Karpas-422 (cell line): ENCODE results near the gene CYTH3. TPM values are rescaled to one million over a fixed set of nuclear protein-coding genes. Genes with fewer than 3 reads are reported as not detected.

ENCODE experiments used
- DNase-seq: peaks from one replicate; pipeline ENCODE4 v3.0.0-alpha.2; 2015
- H2AFZ ChIP-seq: fragments of 200-600 bp; sonication (generic); 2 replicates; pipeline ENCODE4 v1.6.1; 2014; ENCODE audit warnings: antibody characterized with exemption, low read length, mixed read lengths
- H3K27ac ChIP-seq: fragments of 200-600 bp; sonication (generic); 2 replicates; pipeline ENCODE4 v1.5.1; 2014; ENCODE audit warnings: mild to moderate bottlenecking, low read length, moderate library complexity
- H3K27me3 ChIP-seq: fragments of 200-600 bp; sonication (generic); 2 replicates; pipeline ENCODE4 v1.6.1; 2014; ENCODE audit warnings: low read length, mixed read lengths
- H3K36me3 ChIP-seq: fragments of 200-600 bp; sonication (generic); 2 replicates; pipeline ENCODE4 v1.6.1; 2014; ENCODE audit warnings: low read length, mixed read lengths; ENCODE audit not compliant: insufficient read depth
- H3K4me1 ChIP-seq: fragments of 200-600 bp; sonication (generic); 2 replicates; pipeline ENCODE4 v1.6.1; 2014; ENCODE audit warnings: mild to moderate bottlenecking, low read length, mixed read lengths
- H3K4me2 ChIP-seq: fragments of 200-600 bp; sonication (generic); 2 replicates; pipeline ENCODE4 v1.6.1; 2014; ENCODE audit warnings: low read length, low read depth, mild to moderate bottlenecking; ENCODE audit not compliant: poor library complexity, severe bottlenecking
- H3K4me3 ChIP-seq: fragments of 200-600 bp; sonication (generic); 2 replicates; pipeline ENCODE4 v1.5.1; 2014; ENCODE audit warnings: mild to moderate bottlenecking, antibody characterized with exemption, low read length, mixed read lengths
- H3K79me2 ChIP-seq: fragments of 200-600 bp; sonication (generic); 2 replicates; pipeline ENCODE4 v1.6.1; 2014; ENCODE audit warnings: mild to moderate bottlenecking, low read length, mixed read lengths
- H3K9ac ChIP-seq: fragments of 200-600 bp; sonication (generic); 2 replicates; pipeline ENCODE4 v1.6.0; 2014; ENCODE audit warnings: low read length
- H3K9me2 ChIP-seq: fragments of 200-600 bp; sonication (generic), shearing (Covaris generic); replicated peaks from 2 replicates; pipeline ENCODE4 v1.6.0; 2014; ENCODE audit warnings: mild to moderate bottlenecking, low read length, moderate library complexity; ENCODE audit not compliant: insufficient read depth
- H3K9me3 ChIP-seq: fragments of 300-700, 200-600 bp; sonication (generic); 2 replicates; pipeline ENCODE4 v1.6.1; 2014; ENCODE audit warnings: low read length, mixed read lengths
- H4K20me1 ChIP-seq: fragments of 200-600 bp; sonication (generic); 2 replicates; pipeline ENCODE4 v1.6.1; 2014; ENCODE audit warnings: mild to moderate bottlenecking, antibody characterized with exemption, low read length, low read depth; ENCODE audit not compliant: insufficient read depth
- total RNA-seq: library from RNA; depleted of rRNA; stranded (reverse); fragments of >200 nt; shearing (Covaris generic); gene quantifications from 2 replicates; pipeline ENCODE4 v1.2.3, GENCODE V29; 2014; ENCODE audit warnings: low replicate concordance

CYTH3 gene
- total RNA-seq, 1 experiment from 2014 or later: 3.0 TPM

DNA sequence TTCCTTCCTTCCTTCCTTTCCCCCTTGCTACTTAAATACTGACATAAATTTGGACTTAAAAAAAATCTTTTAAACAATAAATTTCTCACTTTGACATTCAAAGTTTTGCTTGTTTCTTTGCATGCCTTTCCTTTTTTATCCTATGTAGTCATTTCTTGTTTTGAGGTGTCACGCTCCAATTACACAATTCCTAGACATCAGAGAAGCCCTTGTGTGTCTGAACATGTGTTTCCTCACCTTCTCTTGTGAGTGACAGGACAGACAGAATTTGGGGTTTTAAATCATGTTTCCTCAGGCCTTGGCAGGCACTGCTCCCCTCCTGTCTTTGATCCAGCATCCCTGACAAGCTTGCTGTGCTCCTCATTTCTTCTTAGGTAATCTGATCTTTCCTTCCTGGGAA, 91.3 kb downstream of the CYTH3 start:
- H2AFZ ChIP-seq: no peak overlapping the region
- no peaks in the 10 kb centered on the region for H3K27me3 ChIP-seq
- DNase-seq: no peak
- no peaks in the 10 kb centered on the region for H3K4me1 ChIP-seq
- no peak overlapping the region for H3K4me3 ChIP-seq
- H3K27ac ChIP-seq: no peak overlapping the region
- no peaks in the 10 kb centered on the region for H3K79me2 ChIP-seq
- H3K4me2 ChIP-seq: no peak overlapping the region
- H3K36me3 ChIP-seq: no peaks in the 10 kb centered on the region
- no peaks in the 10 kb centered on the region for H3K9me3 ChIP-seq
- no peaks in the 10 kb centered on the region for H3K9me2 ChIP-seq
- no peak overlapping the region for H3K9ac ChIP-seq
- H4K20me1 ChIP-seq: no peaks in the 10 kb centered on the region

DNA sequence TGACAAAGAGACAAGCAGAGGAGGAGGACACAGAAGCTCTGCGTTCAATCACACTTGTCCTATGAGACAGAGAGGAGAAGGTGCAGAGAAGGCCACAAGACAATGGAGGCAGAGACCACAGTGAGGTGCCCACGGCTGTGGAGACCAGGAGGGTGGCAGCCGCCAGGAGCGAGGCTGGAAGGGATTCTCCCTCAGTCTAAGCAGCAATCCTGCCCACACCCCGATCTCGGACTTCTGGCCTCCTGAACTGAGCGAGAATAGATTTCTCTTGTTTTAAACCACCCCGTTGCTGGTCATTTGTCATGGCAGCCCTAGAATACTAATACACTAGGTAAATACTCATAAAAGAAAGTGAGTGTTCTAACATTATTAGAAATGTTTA, 92.1 kb downstream of the CYTH3 start:
- Histone ChIP-seq H3K9me2 (no peaks in the 10 kb centered on the region), H3K27ac (no peak overlapping the region), H3K79me2 (no peaks in the 10 kb centered on the region), H2AFZ (no peak overlapping the region), H3K36me3 (no peaks in the 10 kb centered on the region), H3K9me3 (no peaks in the 10 kb centered on the region), H3K27me3 (no peaks in the 10 kb centered on the region), H3K4me2 (no peak overlapping the region), H4K20me1 (no peaks in the 10 kb centered on the region), H3K9ac (no peak overlapping the region), H3K4me3 (no peak overlapping the region), H3K4me1 (no peaks in the 10 kb centered on the region)
- no peak for DNase-seq

DNA sequence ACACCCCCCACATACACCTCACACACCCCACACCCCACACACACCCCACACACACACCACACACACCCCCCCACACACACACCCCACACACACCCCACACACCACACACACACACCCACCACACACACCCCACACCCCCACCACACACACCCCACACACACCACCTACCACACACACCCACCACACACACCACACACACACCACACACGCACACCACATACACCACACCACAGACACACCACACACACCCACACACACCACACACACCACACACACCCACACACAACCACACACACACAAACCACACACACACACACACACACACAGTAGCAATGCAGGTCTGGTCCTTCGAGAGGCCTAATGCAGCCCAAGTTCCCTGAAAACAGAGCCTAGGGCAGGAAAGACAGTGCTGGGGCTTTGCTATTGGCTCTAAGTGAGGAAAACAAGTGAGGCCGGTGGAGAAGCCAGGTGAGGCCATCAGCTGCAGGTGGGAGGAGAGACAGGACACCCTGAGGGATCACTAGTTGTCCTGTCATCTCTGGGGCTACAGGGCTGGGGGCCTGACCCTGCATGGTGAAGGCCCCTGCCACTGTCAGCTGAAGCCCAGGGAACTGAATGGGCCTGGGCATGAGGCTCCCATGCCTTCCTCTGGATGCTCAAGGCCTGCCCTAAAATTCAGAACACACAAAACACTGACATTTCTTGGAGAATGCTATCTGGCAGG, 92.6 kb downstream of the CYTH3 start:
- no peaks in the 10 kb centered on the region for H3K27me3 ChIP-seq
- no peak for DNase-seq
- H3K4me3 ChIP-seq: no peak overlapping the region
- no peak overlapping the region for H3K27ac ChIP-seq
- H3K9me3 ChIP-seq: no peaks in the 10 kb centered on the region
- no peak overlapping the region for H2AFZ ChIP-seq
- no peaks in the 10 kb centered on the region for H3K36me3 ChIP-seq
- no peak overlapping the region for H3K4me2 ChIP-seq
- H3K9ac ChIP-seq: no peak overlapping the region
- H3K9me2 ChIP-seq: no peaks in the 10 kb centered on the region
- no peaks in the 10 kb centered on the region for H3K4me1 ChIP-seq
- H3K79me2 ChIP-seq: no peaks in the 10 kb centered on the region
- no peaks in the 10 kb centered on the region for H4K20me1 ChIP-seq

DNA sequence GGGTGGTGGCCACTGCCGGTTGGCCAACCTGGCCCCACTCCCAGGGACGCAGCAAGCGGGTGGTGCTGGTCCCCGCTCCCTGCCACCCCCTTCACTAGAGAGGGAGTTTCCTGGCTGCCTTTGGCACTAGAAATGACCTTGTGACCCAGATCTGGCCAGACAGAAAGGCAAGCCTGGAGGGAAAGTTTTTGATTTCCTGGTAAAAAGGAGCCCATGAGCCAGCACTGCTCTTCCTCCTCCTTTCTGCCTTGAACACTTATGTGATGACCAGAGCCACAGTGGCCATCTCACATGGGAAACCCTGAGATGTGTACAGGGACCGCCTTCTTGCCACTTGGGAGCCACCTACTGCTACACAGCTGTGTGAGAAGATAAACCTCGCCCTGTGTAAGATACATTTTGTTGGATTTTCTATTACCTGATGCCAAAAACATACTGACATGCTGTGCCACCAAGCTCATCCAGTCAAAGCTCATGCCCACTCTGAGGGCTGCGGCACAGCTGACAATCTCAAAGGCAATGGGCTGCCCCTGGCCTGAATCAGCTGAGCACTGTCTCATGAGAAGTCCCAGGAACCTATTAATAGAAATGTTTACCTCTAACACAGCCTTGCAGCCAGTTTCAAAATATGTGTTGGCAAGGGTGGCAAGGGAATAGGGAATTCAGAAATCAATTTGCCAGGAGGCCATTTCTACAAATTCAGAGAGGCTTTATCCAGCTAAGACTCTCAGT, 94.0 kb downstream of the CYTH3 start:
- Histone ChIP-seq H3K9ac (no peak overlapping the region), H3K9me3 (no peaks in the 10 kb centered on the region), H2AFZ (no peak overlapping the region), H3K4me1 (no peaks in the 10 kb centered on the region), H3K9me2 (no peaks in the 10 kb centered on the region), H3K27me3 (no peaks in the 10 kb centered on the region), H4K20me1 (no peaks in the 10 kb centered on the region), H3K36me3 (no peaks in the 10 kb centered on the region), H3K27ac (no peak overlapping the region), H3K4me3 (no peak overlapping the region), H3K79me2 (no peaks in the 10 kb centered on the region), H3K4me2 (no peak overlapping the region)
- DNase-seq: no peak

DNA sequence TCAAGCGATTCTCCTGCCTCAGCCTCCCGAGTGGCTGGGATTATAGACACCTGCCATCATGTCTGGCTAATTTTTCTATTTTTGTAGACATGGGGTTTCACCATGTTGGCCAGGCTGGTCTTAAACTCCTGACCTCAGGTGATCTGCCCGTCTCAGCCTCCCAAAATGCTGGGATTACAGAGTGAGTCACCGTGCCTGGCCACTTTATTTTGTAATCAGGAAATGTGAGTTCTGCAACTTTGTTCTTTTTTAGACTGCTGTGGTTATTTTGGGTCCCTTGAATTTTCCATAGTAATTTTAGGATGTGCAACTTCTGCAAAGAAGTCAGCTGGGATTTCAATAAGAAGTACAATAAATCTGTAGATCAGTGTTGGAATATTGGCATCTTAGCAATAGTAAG, 96.8 kb downstream of the CYTH3 start:
- H3K9ac ChIP-seq: no peak overlapping the region
- H3K27ac ChIP-seq: no peak overlapping the region
- DNase-seq: no peak
- H3K9me2 ChIP-seq: no peaks in the 10 kb centered on the region
- H3K4me3 ChIP-seq: no peak overlapping the region
- no peaks in the 10 kb centered on the region for H3K9me3 ChIP-seq
- no peaks in the 10 kb centered on the region for H3K79me2 ChIP-seq
- H3K4me2 ChIP-seq: no peak overlapping the region
- no peaks in the 10 kb centered on the region for H3K36me3 ChIP-seq
- no peaks in the 10 kb centered on the region for H3K4me1 ChIP-seq
- no peaks in the 10 kb centered on the region for H3K27me3 ChIP-seq
- no peak overlapping the region for H2AFZ ChIP-seq
- no peaks in the 10 kb centered on the region for H4K20me1 ChIP-seq

DNA sequence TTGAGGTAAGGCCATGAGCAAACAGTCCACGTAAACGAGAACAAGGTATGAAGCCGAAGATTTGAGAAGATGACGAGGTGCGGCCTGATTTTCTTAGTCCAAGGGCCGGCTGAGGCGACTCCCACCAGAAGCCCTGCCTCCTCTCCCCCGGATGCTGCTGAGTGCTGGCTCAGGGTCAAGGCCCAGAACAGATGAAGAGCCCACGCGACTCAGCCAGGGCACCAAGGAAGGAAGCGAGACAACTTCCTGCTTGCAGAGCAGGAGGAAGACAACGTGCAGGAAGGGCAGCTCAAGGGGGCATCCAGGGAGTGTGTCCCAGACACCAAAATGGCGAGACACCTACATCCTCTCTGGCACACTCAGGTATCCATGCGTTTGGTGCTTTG, 99.5 kb downstream of the CYTH3 start:
- Histone ChIP-seq H3K79me2 (no peaks in the 10 kb centered on the region), H3K27ac (no peak overlapping the region), H2AFZ (no peak overlapping the region), H4K20me1 (no peaks in the 10 kb centered on the region), H3K9me2 (no peaks in the 10 kb centered on the region), H3K36me3 (no peaks in the 10 kb centered on the region), H3K27me3 (no peaks in the 10 kb centered on the region), H3K4me1 (no peaks in the 10 kb centered on the region), H3K4me2 (no peak overlapping the region), H3K4me3 (no peak overlapping the region), H3K9ac (no peak overlapping the region), H3K9me3 (no peaks in the 10 kb centered on the region)
- no peak for DNase-seq

DNA sequence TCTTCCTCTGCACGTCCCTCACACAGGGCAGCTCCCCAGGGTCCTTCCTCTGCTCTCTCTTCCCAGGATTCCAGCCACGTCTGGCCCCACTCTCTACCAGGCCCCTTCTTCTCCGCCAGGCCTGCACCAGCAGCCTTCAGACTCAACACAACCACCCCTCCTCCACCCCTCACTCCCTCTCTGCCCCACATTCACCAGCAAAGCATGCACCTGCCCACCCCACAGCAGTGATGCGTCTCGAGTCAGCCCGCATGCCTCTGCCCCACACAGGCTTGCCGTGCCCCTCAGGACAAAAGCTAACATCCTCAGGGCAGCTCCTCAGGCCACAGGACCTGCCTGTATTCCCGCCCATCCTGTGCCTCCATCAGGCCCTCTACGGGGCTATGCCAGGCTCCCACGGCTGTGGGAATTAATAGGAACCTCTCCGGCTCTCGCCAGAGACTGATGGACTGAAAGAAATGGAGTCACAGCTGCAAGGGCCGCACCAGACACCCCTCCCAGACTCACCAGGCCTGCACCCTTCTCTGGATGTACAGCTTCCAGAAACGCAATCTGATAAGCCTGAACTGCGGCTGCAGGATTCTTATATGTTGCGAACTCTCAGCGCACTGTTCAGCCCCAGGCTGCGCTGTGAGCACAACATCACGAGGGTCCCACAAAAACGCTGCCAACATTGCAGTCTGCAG, 100.1 kb downstream of the CYTH3 start:
- no peaks in the 10 kb centered on the region; the same call in 1 of the 2 replicates for H3K4me1 ChIP-seq
- no peak overlapping the region for H3K9ac ChIP-seq
- no peak for DNase-seq
- no peaks in the 10 kb centered on the region for H3K9me3 ChIP-seq
- no peak overlapping the region for H2AFZ ChIP-seq
- H3K27ac ChIP-seq: no peak overlapping the region
- H3K4me3 ChIP-seq: no peak overlapping the region
- H3K4me2 ChIP-seq: no peak overlapping the region
- H3K27me3 ChIP-seq: no peaks in the 10 kb centered on the region
- H3K9me2 ChIP-seq: no peaks in the 10 kb centered on the region
- H3K36me3 ChIP-seq: no peaks in the 10 kb centered on the region
- no peaks in the 10 kb centered on the region for H4K20me1 ChIP-seq
- no peaks in the 10 kb centered on the region for H3K79me2 ChIP-seq

DNA sequence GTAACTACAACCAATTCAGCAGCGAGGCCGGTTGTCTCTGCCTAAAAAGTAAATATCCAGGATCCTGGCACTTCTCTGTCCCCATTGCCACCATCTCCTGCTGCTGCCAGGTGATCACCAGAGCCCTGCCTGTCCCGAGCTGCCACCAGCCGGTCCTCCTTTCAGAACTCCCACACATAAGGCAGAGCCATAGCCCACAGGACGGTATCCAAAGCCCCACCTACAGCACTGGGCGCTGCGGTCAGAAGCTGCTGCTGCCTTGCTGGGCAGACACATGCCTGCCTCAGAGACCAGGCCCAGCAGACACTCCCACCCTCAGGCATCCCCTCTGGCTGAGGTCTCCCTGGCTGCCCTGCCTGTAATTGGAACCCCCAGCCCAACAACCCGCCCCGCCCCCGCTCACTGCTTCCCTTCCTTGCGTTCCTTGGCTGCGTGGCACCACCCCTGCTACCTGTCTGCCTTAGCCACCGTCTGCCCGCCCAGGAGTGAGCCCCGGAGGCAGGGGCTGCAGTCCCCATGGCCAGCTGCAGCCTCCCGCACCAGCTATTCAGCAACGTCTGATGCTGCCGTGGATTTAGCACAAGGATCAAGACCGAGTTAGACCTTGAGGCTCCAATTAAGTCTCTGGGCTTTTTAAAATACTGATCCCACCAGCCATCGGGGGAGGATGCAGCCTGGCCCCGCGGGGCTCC, 100.7 kb downstream of the CYTH3 start:
- Histone ChIP-seq H3K4me3 (no peak overlapping the region), H3K9me3 (no peaks in the 10 kb centered on the region), H3K4me1 (peaks cover 6% of the 10 kb centered on the region), H3K9ac (no peak overlapping the region), H3K4me2 (no peak overlapping the region), H3K27me3 (no peaks in the 10 kb centered on the region), H3K36me3 (no peaks in the 10 kb centered on the region), H3K27ac (no peak overlapping the region), H3K79me2 (no peaks in the 10 kb centered on the region), H3K9me2 (no peaks in the 10 kb centered on the region), H4K20me1 (no peaks in the 10 kb centered on the region), H2AFZ (no peak overlapping the region)
- DNase-seq: no peak
